ENCODE data around the gene SYNGAP1.
"Not testable (repeated sequence)": the region's sequence is repeated elsewhere in the genome, so short reads cannot be mapped to it uniquely, and the experiment has no call there.

SYNGAP1 gene

DNA sequence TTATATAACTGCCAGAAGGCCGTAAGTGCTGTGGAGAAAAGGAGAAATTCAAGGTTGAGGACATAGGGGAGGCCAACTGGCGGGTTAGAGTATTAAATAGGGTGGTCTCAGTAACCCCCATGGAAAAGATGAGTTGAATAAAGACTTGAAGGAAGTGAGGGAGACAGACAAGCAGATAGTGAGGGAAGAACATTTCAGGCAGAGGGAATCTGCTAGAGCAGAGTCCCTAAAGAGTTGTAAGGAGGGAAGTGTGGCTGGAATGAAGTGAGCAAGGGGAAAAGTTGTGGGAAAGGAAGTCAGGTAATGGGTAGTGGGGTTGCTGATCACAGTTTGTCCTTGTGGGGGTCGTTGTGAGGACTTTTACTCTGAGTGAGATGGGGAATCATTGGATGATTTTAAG, 26.9 kb upstream of the SYNGAP1 start:
- no peak overlapping the region for H3K27ac ChIP-seq (replicated peaks; ENCODE audit: low read length)
- H3K4me2 ChIP-seq (ENCODE audit: insufficient read depth, low read length, poor library complexity, severe bottlenecking): peak overlapping the region; percentile 64
- no peak overlapping the region for H2BK5ac ChIP-seq (ENCODE audit: low read length)
- DNase-seq (ENCODE audit: low spot score): no peak
- H3K18ac ChIP-seq (ENCODE audit: low read length): no peak overlapping the region
- no peak overlapping the region for H2BK12ac ChIP-seq (ENCODE audit: low read length)
- H4K91ac ChIP-seq (ENCODE audit: low read depth, low read length, poor library complexity): no peak overlapping the region
- H3K79me1 ChIP-seq (ENCODE audit: low read depth, low read length): peaks cover 8% of the 10 kb centered on the region
- H2AFZ ChIP-seq (ENCODE audit: low read length): no peak overlapping the region
- no peak overlapping the region for H2BK15ac ChIP-seq (ENCODE audit: low read length)
- H3K4ac ChIP-seq (ENCODE audit: low read length): no peak overlapping the region
- H4K8ac ChIP-seq (ENCODE audit: low read depth, low read length): no peak overlapping the region
- H2BK120ac ChIP-seq (ENCODE audit: low read depth, low read length): no peak overlapping the region
- WGBS, 2 donors (ENCODE audit: extremely low coverage in 2 of 2, insufficient read length in 2 of 2, insufficient replicate concordance in 1 of 2): no CpG with 5 or more reads among the region's 3 CpGs
- no peak overlapping the region for H3K14ac ChIP-seq (ENCODE audit: low read length)
- H3K4me3 ChIP-seq (ENCODE audit: low read length in 2 of 2): peak overlapping the region; percentile 85 to 97
- H2AK5ac ChIP-seq (ENCODE audit: low read depth, low read length): no peak overlapping the region
- H3K23ac ChIP-seq (ENCODE audit: low read depth, low read length, poor library complexity): no peak overlapping the region
- no peaks in the 10 kb centered on the region for H3K27me3 ChIP-seq (ENCODE audit: control insufficient read depth in 3 of 3, insufficient read depth in 3 of 3, low read depth in 1 of 3, low read length in 3 of 3)
- peaks cover 8 to 18% of the 10 kb centered on the region in 2 donors for H3K4me1 ChIP-seq (ENCODE audit: control insufficient read depth in 2 of 2, insufficient read depth in 1 of 2, low read depth in 1 of 2, low read length in 2 of 2)
- peaks cover 7 to 42% of the 10 kb centered on the region in 2 donors for H3K36me3 ChIP-seq (replicated peaks in 1 of 2; ENCODE audit: control insufficient read depth in 2 of 2, insufficient read depth in 2 of 2, low read length in 2 of 2)
- H3K9ac ChIP-seq (ENCODE audit: low read depth, low read length, poor library complexity): no peak overlapping the region
- H3K9me3 ChIP-seq (replicated peaks in 1 of 2; ENCODE audit: control insufficient read depth in 2 of 2, insufficient read depth in 1 of 2, low read depth in 1 of 2, low read length in 2 of 2): no peaks in the 10 kb centered on the region

DNA sequence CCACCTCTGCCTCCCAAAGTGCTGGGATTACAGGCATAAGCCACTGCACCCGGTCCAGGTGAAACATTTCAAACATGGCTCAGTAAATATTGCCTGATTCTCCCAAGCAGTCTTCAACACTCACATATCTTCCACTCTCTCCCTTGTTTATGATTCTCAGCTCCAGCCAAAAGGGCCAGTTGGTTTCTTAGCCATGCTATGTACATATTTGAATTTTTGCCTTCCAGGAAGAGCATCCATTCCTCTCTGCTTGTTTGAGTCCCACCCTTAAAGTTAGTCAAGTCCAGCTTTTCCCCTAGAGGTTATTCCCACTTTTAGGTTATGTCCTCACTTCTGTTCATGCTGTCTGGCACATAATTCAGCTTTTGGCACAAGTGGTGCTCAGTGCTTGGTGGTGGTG, 22.3 kb upstream of the SYNGAP1 start:
- no peak overlapping the region for H2BK120ac ChIP-seq (ENCODE audit: low read depth, low read length)
- no peaks in the 10 kb centered on the region for H3K27me3 ChIP-seq (ENCODE audit: control insufficient read depth in 3 of 3, insufficient read depth in 3 of 3, low read depth in 1 of 3, low read length in 3 of 3)
- no peak overlapping the region for H2BK5ac ChIP-seq (ENCODE audit: low read length)
- no peak overlapping the region for H3K9ac ChIP-seq (ENCODE audit: low read depth, low read length, poor library complexity)
- peaks cover 3% of the 10 kb centered on the region for H3K79me1 ChIP-seq (ENCODE audit: low read depth, low read length)
- H3K4me2 ChIP-seq (ENCODE audit: insufficient read depth, low read length, poor library complexity, severe bottlenecking): no peak overlapping the region
- H3K23ac ChIP-seq (ENCODE audit: low read depth, low read length, poor library complexity): no peak overlapping the region
- no peak overlapping the region for H2BK12ac ChIP-seq (ENCODE audit: low read length)
- H3K9me3 ChIP-seq (replicated peaks in 1 of 2; ENCODE audit: control insufficient read depth in 2 of 2, insufficient read depth in 1 of 2, low read depth in 1 of 2, low read length in 2 of 2): no peaks in the 10 kb centered on the region
- H4K8ac ChIP-seq (ENCODE audit: low read depth, low read length): no peak overlapping the region
- no peak for DNase-seq (ENCODE audit: low spot score)
- H2AFZ ChIP-seq (ENCODE audit: low read length): no peak overlapping the region
- H3K4me3 ChIP-seq (ENCODE audit: low read length in 2 of 2): no peak overlapping the region
- H3K4me1 ChIP-seq (ENCODE audit: control insufficient read depth in 2 of 2, insufficient read depth in 1 of 2, low read depth in 1 of 2, low read length in 2 of 2): peaks cover 5 to 13% of the 10 kb centered on the region in 2 donors
- H4K91ac ChIP-seq (ENCODE audit: low read depth, low read length, poor library complexity): no peak overlapping the region
- no peak overlapping the region for H2AK5ac ChIP-seq (ENCODE audit: low read depth, low read length)
- no CpG with 5 or more reads among the region's 1 CpG for WGBS, 2 donors (ENCODE audit: extremely low coverage in 2 of 2, insufficient read length in 2 of 2, insufficient replicate concordance in 1 of 2)
- no peak overlapping the region for H3K14ac ChIP-seq (ENCODE audit: low read length)
- H3K4ac ChIP-seq (ENCODE audit: low read length): no peak overlapping the region
- no peak overlapping the region for H2BK15ac ChIP-seq (ENCODE audit: low read length)
- H3K18ac ChIP-seq (ENCODE audit: low read length): no peak overlapping the region
- H3K36me3 ChIP-seq (replicated peaks in 1 of 2; ENCODE audit: control insufficient read depth in 2 of 2, insufficient read depth in 2 of 2, low read length in 2 of 2): peaks cover 21 to 87% of the 10 kb centered on the region in 2 donors
- no peak overlapping the region for H3K27ac ChIP-seq (replicated peaks; ENCODE audit: low read length)

GRCh38 chr6:33398601-33399000, 21.3 kb upstream of the SYNGAP1 start:
- H3K4ac ChIP-seq (ENCODE audit: low read length); H2BK5ac ChIP-seq (ENCODE audit: low read length); H4K91ac ChIP-seq (ENCODE audit: low read depth, low read length, poor library complexity); H2BK15ac ChIP-seq (ENCODE audit: low read length); H2BK120ac ChIP-seq (ENCODE audit: low read depth, low read length); H3K9ac ChIP-seq (ENCODE audit: low read depth, low read length, poor library complexity); H2AK5ac ChIP-seq (ENCODE audit: low read depth, low read length); H3K23ac ChIP-seq (ENCODE audit: low read depth, low read length, poor library complexity); H3K14ac ChIP-seq (ENCODE audit: low read length); H3K4me2 ChIP-seq (ENCODE audit: insufficient read depth, low read length, poor library complexity, severe bottlenecking); H3K27ac ChIP-seq (replicated peaks; ENCODE audit: low read length); H3K18ac ChIP-seq (ENCODE audit: low read length); H3K4me3 ChIP-seq (ENCODE audit: low read length in 2 of 2); H3K9me3 ChIP-seq (replicated peaks in 1 of 2; ENCODE audit: control insufficient read depth in 2 of 2, insufficient read depth in 1 of 2, low read depth in 1 of 2, low read length in 2 of 2); H2AFZ ChIP-seq (ENCODE audit: low read length); H3K4me1 ChIP-seq (ENCODE audit: control insufficient read depth in 2 of 2, insufficient read depth in 1 of 2, low read depth in 1 of 2, low read length in 2 of 2); H4K8ac ChIP-seq (ENCODE audit: low read depth, low read length); H3K79me1 ChIP-seq (ENCODE audit: low read depth, low read length); H3K27me3 ChIP-seq (ENCODE audit: control insufficient read depth in 3 of 3, insufficient read depth in 3 of 3, low read depth in 1 of 3, low read length in 3 of 3); H2BK12ac ChIP-seq (ENCODE audit: low read length); DNase-seq (ENCODE audit: low spot score): not testable (repeated sequence)
- no CpG with 5 or more reads among the region's 3 CpGs for WGBS, 2 donors (ENCODE audit: extremely low coverage in 2 of 2, insufficient read length in 2 of 2, insufficient replicate concordance in 1 of 2)
- peaks cover 28 to 89% of the 10 kb centered on the region in 2 donors for H3K36me3 ChIP-seq (replicated peaks in 1 of 2; ENCODE audit: control insufficient read depth in 2 of 2, insufficient read depth in 2 of 2, low read length in 2 of 2)

GRCh38 chr6:33399881-33400280, 20.0 kb upstream of the SYNGAP1 start:
- H2AFZ ChIP-seq (ENCODE audit: low read length); H3K4me2 ChIP-seq (ENCODE audit: insufficient read depth, low read length, poor library complexity, severe bottlenecking); H3K18ac ChIP-seq (ENCODE audit: low read length); H3K27me3 ChIP-seq (ENCODE audit: control insufficient read depth in 3 of 3, insufficient read depth in 3 of 3, low read depth in 1 of 3, low read length in 3 of 3); H3K4ac ChIP-seq (ENCODE audit: low read length); H2BK5ac ChIP-seq (ENCODE audit: low read length); H3K23ac ChIP-seq (ENCODE audit: low read depth, low read length, poor library complexity); DNase-seq (ENCODE audit: low spot score); H3K4me3 ChIP-seq (ENCODE audit: low read length in 2 of 2); H3K9ac ChIP-seq (ENCODE audit: low read depth, low read length, poor library complexity); H4K8ac ChIP-seq (ENCODE audit: low read depth, low read length); H3K9me3 ChIP-seq (replicated peaks in 1 of 2; ENCODE audit: control insufficient read depth in 2 of 2, insufficient read depth in 1 of 2, low read depth in 1 of 2, low read length in 2 of 2); H3K27ac ChIP-seq (replicated peaks; ENCODE audit: low read length); H2BK15ac ChIP-seq (ENCODE audit: low read length); H2AK5ac ChIP-seq (ENCODE audit: low read depth, low read length); H3K79me1 ChIP-seq (ENCODE audit: low read depth, low read length); H2BK120ac ChIP-seq (ENCODE audit: low read depth, low read length); H3K14ac ChIP-seq (ENCODE audit: low read length); H3K4me1 ChIP-seq (ENCODE audit: control insufficient read depth in 2 of 2, insufficient read depth in 1 of 2, low read depth in 1 of 2, low read length in 2 of 2); H2BK12ac ChIP-seq (ENCODE audit: low read length); H4K91ac ChIP-seq (ENCODE audit: low read depth, low read length, poor library complexity): not testable (repeated sequence)
- peaks cover 41 to 91% of the 10 kb centered on the region in 2 donors for H3K36me3 ChIP-seq (replicated peaks in 1 of 2; ENCODE audit: control insufficient read depth in 2 of 2, insufficient read depth in 2 of 2, low read length in 2 of 2)
- WGBS, 2 donors (ENCODE audit: extremely low coverage in 2 of 2, insufficient read length in 2 of 2, insufficient replicate concordance in 1 of 2): no CpG with 5 or more reads among the region's 6 CpGs

Measured in neuronal stem cell (in vitro differentiated cells).